ENCODE data around the gene PIBF1. TPM values are rescaled to one million over a fixed set of nuclear protein-coding genes. Genes with fewer than 3 reads are reported as not detected.

Gene PIBF1
- total RNA-seq, 1 experiment from 2014 or later: 12.9 TPM

DNA sequence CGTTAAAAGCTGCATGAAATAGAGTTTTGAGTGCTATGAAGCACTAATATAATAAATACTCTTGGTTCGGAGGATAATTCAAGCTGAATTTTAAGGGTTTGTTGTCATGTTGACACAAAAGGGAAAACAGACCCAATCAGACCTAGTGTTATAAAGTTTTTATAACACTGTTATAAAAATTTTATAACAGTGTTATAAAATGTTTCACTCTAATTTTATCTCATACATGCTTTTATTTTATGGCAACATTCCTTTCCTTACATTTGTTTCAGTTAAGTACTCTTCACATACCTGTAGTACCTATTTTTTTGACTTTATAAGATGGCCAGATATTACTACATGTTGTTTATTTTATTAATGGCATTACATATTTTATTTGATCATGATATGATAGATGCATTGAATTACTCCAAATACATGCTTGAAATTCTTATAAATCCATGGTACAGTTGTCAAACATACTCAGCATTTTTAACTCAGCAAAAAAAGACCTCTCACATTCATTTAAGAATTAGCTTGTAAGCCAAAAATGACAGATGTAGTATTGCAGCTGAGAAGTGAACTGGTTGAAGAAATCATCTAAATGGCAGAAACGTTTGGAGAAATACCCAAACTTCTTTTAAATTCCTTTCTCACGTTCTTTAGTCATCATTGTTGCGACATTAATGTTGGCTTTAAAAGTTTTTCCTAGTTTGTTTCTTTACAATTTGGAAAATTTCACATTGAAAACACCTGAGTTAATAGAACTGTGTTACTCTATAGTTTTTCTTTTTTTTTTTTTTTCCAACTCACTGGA lies 104.5 kb downstream of the PIBF1 start (continued):
- TF ChIP-seq, protein P1, sequence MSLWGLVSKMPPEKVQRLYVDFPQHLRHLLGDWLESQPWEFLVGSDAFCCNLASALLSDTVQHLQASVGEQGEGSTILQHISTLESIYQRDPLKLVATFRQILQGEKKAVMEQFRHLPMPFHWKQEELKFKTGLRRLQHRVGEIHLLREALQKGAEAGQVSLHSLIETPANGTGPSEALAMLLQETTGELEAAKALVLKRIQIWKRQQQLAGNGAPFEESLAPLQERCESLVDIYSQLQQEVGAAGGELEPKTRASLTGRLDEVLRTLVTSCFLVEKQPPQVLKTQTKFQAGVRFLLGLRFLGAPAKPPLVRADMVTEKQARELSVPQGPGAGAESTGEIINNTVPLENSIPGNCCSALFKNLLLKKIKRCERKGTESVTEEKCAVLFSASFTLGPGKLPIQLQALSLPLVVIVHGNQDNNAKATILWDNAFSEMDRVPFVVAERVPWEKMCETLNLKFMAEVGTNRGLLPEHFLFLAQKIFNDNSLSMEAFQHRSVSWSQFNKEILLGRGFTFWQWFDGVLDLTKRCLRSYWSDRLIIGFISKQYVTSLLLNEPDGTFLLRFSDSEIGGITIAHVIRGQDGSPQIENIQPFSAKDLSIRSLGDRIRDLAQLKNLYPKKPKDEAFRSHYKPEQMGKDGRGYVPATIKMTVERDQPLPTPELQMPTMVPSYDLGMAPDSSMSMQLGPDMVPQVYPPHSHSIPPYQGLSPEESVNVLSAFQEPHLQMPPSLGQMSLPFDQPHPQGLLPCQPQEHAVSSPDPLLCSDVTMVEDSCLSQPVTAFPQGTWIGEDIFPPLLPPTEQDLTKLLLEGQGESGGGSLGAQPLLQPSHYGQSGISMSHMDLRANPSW (CRISPR knock-in tag; conservative IDR thresholded peaks at IDR 0.05; ENCODE audit: low read depth): no peak
- no peak for TF ChIP-seq SOX15 (CRISPR knock-in tag; IDR thresholded peaks at IDR 0.05)
- no peak for TF ChIP-seq ZNF232 (CRISPR knock-in tag; IDR thresholded peaks at IDR 0.05)
- no peak for TF ChIP-seq ZNF423 (CRISPR knock-in tag; IDR thresholded peaks at IDR 0.05)
- TF ChIP-seq, protein P2, sequence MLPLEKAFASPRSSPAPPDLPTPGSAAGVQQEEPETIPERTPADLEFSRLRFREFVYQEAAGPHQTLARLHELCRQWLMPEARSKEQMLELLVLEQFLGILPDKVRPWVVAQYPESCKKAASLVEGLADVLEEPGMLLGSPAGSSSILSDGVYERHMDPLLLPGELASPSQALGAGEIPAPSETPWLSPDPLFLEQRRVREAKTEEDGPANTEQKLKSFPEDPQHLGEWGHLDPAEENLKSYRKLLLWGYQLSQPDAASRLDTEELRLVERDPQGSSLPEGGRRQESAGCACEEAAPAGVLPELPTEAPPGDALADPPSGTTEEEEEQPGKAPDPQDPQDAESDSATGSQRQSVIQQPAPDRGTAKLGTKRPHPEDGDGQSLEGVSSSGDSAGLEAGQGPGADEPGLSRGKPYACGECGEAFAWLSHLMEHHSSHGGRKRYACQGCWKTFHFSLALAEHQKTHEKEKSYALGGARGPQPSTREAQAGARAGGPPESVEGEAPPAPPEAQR (CRISPR knock-in tag; IDR thresholded peaks at IDR 0.05): no peak
- TF ChIP-seq, protein P3, sequence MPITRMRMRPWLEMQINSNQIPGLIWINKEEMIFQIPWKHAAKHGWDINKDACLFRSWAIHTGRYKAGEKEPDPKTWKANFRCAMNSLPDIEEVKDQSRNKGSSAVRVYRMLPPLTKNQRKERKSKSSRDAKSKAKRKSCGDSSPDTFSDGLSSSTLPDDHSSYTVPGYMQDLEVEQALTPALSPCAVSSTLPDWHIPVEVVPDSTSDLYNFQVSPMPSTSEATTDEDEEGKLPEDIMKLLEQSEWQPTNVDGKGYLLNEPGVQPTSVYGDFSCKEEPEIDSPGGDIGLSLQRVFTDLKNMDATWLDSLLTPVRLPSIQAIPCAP (CRISPR knock-in tag; IDR thresholded peaks at IDR 0.05): no peak
- no peak for TF ChIP-seq NR1H2 (CRISPR knock-in tag; IDR thresholded peaks at IDR 0.05)
- TF ChIP-seq, protein P4, sequence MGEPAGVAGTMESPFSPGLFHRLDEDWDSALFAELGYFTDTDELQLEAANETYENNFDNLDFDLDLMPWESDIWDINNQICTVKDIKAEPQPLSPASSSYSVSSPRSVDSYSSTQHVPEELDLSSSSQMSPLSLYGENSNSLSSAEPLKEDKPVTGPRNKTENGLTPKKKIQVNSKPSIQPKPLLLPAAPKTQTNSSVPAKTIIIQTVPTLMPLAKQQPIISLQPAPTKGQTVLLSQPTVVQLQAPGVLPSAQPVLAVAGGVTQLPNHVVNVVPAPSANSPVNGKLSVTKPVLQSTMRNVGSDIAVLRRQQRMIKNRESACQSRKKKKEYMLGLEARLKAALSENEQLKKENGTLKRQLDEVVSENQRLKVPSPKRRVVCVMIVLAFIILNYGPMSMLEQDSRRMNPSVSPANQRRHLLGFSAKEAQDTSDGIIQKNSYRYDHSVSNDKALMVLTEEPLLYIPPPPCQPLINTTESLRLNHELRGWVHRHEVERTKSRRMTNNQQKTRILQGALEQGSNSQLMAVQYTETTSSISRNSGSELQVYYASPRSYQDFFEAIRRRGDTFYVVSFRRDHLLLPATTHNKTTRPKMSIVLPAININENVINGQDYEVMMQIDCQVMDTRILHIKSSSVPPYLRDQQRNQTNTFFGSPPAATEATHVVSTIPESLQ (CRISPR knock-in tag; IDR thresholded peaks at IDR 0.05): no peak
- no peak for TF ChIP-seq RORB (CRISPR knock-in tag; IDR thresholded peaks at IDR 0.05)
- TF ChIP-seq ZNF263 (CRISPR knock-in tag; IDR thresholded peaks at IDR 0.05; ENCODE audit: low read depth): no peak
- TF ChIP-seq ZNF138 (CRISPR knock-in tag; conservative IDR thresholded peaks at IDR 0.05): no peak

DNA sequence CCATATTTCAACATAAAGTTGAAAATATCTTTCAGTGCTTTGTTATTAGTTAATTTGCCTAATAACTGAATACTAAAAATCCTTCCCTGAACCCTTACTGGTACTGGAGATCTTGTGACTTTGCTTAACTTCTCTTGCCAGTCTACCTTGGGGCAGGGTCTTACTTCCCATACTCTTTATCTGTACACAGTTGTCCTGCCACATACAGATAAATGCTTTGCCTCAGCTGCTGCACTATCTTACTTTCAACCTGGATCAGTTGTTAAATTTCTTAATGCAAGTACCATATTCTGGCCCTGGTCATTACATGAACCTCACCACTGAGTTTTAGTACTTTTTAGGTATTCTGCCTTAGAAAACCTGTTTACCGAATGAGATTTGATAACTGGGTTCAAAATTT lies 107.6 kb downstream of the PIBF1 start:
- peaks cover 6% of the 10 kb centered on the region for H3K4me1 Mint-ChIP-seq
- H3K36me3 Mint-ChIP-seq: no peaks in the 10 kb centered on the region
- CTCF ChIA-PET: no interaction called here
- H3K27me3 Mint-ChIP-seq (ENCODE audit: low read depth): no peaks in the 10 kb centered on the region
- ATAC-seq: no peak
- POLR2A ChIA-PET: no interaction called here
- no peaks in the 10 kb centered on the region for H3K9me3 Mint-ChIP-seq
- no peak for DNase-seq (ENCODE audit: low spot score)
- no peak overlapping the region for H3K4me3 Mint-ChIP-seq
- H3K27ac Mint-ChIP-seq: no peak overlapping the region
- no peak for TF ChIP-seq TCF7 (CRISPR knock-in tag; IDR thresholded peaks at IDR 0.05; ENCODE audit: low read depth)
- TF ChIP-seq NR2C2 (CRISPR knock-in tag; IDR thresholded peaks at IDR 0.05): no peak
- TF ChIP-seq HMGA2 (CRISPR knock-in tag; IDR thresholded peaks at IDR 0.05): no peak
- no peak for TF ChIP-seq CBFB (CRISPR knock-in tag; IDR thresholded peaks at IDR 0.05; ENCODE audit: low read depth)
- TF ChIP-seq ZNF232 (CRISPR knock-in tag; IDR thresholded peaks at IDR 0.05): no peak
- no peak for TF ChIP-seq GABPB1 (CRISPR knock-in tag; IDR thresholded peaks at IDR 0.05)
- TF ChIP-seq ZNF219 (CRISPR knock-in tag; IDR thresholded peaks at IDR 0.05; ENCODE audit: borderline replicate concordance): no peak
- no peak for TF ChIP-seq FOXP1 (CRISPR knock-in tag; IDR thresholded peaks at IDR 0.05; ENCODE audit: borderline replicate concordance)
- TF ChIP-seq, protein P5, sequence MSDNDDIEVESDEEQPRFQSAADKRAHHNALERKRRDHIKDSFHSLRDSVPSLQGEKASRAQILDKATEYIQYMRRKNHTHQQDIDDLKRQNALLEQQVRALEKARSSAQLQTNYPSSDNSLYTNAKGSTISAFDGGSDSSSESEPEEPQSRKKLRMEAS (CRISPR knock-in tag; IDR thresholded peaks at IDR 0.05): no peak
- no peak for TF ChIP-seq ZNF416 (CRISPR knock-in tag; IDR thresholded peaks at IDR 0.05)
- no peak for TF ChIP-seq MXD4 (CRISPR knock-in tag; IDR thresholded peaks at IDR 0.05; ENCODE audit: borderline replicate concordance)
- TF ChIP-seq, protein P6, sequence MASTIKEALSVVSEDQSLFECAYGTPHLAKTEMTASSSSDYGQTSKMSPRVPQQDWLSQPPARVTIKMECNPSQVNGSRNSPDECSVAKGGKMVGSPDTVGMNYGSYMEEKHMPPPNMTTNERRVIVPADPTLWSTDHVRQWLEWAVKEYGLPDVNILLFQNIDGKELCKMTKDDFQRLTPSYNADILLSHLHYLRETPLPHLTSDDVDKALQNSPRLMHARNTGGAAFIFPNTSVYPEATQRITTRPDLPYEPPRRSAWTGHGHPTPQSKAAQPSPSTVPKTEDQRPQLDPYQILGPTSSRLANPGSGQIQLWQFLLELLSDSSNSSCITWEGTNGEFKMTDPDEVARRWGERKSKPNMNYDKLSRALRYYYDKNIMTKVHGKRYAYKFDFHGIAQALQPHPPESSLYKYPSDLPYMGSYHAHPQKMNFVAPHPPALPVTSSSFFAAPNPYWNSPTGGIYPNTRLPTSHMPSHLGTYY (CRISPR knock-in tag; IDR thresholded peaks at IDR 0.05): no peak
- TF ChIP-seq, protein P7, sequence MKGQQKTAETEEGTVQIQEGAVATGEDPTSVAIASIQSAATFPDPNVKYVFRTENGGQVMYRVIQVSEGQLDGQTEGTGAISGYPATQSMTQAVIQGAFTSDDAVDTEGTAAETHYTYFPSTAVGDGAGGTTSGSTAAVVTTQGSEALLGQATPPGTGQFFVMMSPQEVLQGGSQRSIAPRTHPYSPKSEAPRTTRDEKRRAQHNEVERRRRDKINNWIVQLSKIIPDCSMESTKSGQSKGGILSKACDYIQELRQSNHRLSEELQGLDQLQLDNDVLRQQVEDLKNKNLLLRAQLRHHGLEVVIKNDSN (CRISPR knock-in tag; IDR thresholded peaks at IDR 0.05): no peak
- TF ChIP-seq, protein P8, sequence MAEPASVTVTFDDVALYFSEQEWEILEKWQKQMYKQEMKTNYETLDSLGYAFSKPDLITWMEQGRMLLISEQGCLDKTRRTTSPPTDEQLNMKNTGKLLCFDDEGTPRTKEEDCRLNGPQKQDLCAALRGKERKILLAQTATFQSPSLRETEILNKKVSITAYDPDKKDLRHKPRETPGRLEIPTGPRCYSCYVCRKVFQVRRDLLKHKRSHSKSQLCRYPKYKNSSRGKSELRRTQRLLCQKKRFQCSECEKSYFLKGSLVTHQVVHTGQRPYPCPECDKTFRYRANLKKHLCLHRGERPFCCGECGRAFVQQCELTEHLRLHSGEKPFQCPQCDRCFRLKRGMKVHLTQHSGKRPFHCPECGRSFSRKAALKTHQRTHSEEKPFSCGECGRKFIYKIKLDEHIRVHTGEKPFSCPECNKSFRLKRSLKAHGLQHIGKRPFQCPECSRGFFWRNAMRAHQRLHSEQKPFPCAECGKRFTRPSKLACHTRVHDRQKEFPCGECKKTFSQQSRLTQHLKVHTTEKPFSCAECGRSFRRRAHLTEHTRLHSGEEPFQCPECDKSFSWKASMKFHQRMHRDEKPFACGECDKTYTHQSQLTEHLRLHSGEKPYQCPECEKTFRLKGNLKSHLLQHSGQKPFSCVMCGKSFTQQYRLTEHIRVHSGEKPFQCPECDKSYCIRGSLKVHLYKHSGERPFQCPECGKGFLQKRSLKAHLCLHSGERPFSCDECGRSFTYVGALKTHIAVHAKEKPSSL (CRISPR knock-in tag; conservative IDR thresholded peaks at IDR 0.05): no peak

Data from WTC11 (cell line).